ENCODE measurements around the gene LRRC37B.
"Not testable (repeated sequence)": the region's sequence is repeated elsewhere in the genome, so short reads cannot be mapped to it uniquely, and the experiment has no call there.

Gene LRRC37B

GRCh38 chr17:32006957-32007462 lies at the start of gene LRRC37B:
TSS of gene LRRC37B (plus strand) at chr17:32007383. CDS start at chr17:32021393, 14,010 bp downstream.
- peak; percentile 13 for DNase-seq

- not testable (repeated sequence) for DNase-seq
Measured at GRCh38 chr17:31964131-31964530, 43.1 kb upstream of the LRRC37B start.

GRCh38 chr17:31967648-31968047 lies 39.5 kb upstream of the LRRC37B start:
- DNase-seq = no peak

- DNase-seq = not testable (repeated sequence)
Measured at GRCh38 chr17:31970416-31970815, 36.8 kb upstream of the LRRC37B start.

GRCh38 chr17:31974269-31975071 lies 32.7 kb upstream of the LRRC37B start:
- DNase-seq = not testable (repeated sequence)

- not testable (repeated sequence) for DNase-seq
Measured at GRCh38 chr17:31975391-31975790, 31.8 kb upstream of the LRRC37B start.

- not testable (repeated sequence) for DNase-seq
Measured at GRCh38 chr17:31991821-31992220, 15.4 kb upstream of the LRRC37B start.

- no peak for DNase-seq
Measured at GRCh38 chr17:31997005-31997404, 10.2 kb upstream of the LRRC37B start.

- DNase-seq = no peak
Measured at GRCh38 chr17:32007463-32008298, 498 bp downstream of the LRRC37B start.

- DNase-seq = no peak
Measured at GRCh38 chr17:32009262-32009542, 2.0 kb downstream of the LRRC37B start.

- DNase-seq = no peak
Measured at GRCh38 chr17:32010114-32010513, 2.9 kb downstream of the LRRC37B start.

- DNase-seq = no peak
Measured at GRCh38 chr17:32015245-32016013, 8.2 kb downstream of the LRRC37B start.

GRCh38 chr17:32016231-32016630 lies 9.0 kb downstream of the LRRC37B start:
- no peak for DNase-seq

GRCh38 chr17:32019228-32019627 lies 12.0 kb downstream of the LRRC37B start:
- no peak for DNase-seq

- no peak for DNase-seq
Measured at GRCh38 chr17:32020943-32021614, 13.9 kb downstream of the LRRC37B start.

- no peak for DNase-seq
Measured at GRCh38 chr17:32021615-32021955, 14.4 kb downstream of the LRRC37B start.

- not testable (repeated sequence) for DNase-seq
Measured at GRCh38 chr17:32022554-32022953, 15.4 kb downstream of the LRRC37B start.

- not testable (repeated sequence) for DNase-seq
Measured at GRCh38 chr17:32027271-32027670, 20.1 kb downstream of the LRRC37B start.

GRCh38 chr17:32033223-32033622 lies 26.0 kb downstream of the LRRC37B start:
- DNase-seq = no peak

- DNase-seq = not testable (repeated sequence)
Measured at GRCh38 chr17:32033812-32034211, 26.6 kb downstream of the LRRC37B start.

- DNase-seq = not testable (repeated sequence)
Measured at GRCh38 chr17:32040246-32040645, 33.1 kb downstream of the LRRC37B start.

GRCh38 chr17:32041306-32041875 lies 34.2 kb downstream of the LRRC37B start:
- DNase-seq = not testable (repeated sequence)
